Amygdala (tissue), 56 donors: ENCODE results near the gene UHRF1.
A peak's percentile ranks its signal among the peaks of the same experiment; 100 is the strongest.
"Not testable (repeated sequence)": the region's sequence is repeated elsewhere in the genome, so short reads cannot be mapped to it uniquely, and the experiment has no call there.

ENCODE experiments used
- DNase-seq, 56 donors: peaks; one replicate each; lab custom pipeline; 2025; lab: John Stamatoyannopoulos, UW

UHRF1 gene

DNA sequence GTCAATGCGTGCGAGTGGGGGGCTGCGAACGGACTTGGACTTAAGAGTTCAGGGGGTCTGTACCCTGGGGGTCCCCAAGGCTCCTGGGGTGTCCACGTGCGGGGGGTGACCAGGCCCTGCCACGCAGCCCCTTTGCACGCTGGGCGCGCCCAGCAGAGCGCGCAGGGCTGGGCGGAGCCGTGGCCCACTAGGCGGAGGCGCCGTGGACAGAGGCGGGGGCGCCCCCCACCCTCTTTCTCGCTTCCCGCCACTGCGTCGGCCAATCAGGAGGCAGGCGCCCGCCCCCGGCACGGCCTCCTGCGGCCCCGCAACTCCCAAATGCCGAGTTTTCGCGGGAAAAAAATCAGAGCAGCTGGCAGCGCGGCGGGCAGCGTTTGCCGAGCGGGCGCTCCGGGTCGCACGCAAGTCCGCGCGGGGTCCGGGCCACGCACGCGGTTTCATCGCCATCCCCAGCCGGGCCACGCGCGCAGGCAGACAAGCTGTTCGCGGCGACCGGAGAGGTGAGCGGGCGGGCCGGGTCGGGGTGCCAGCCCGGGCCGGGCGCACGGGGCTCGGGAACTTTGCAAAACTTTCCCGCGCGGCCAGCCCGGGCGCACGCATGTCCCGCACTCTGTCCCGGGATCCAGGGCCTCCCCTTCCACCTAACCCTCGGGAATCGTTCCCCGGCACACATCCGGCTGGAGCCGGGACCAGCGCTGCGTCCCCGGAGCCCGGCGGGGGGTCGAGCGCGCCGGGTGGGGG is at the start of gene UHRF1:
TSS of gene UHRF1 (plus strand) at position 346 of the 741 bp plus-strand sequence. CDS start 1,385 bp downstream, outside the sequence.
- DNase-seq, result no peak

DNA sequence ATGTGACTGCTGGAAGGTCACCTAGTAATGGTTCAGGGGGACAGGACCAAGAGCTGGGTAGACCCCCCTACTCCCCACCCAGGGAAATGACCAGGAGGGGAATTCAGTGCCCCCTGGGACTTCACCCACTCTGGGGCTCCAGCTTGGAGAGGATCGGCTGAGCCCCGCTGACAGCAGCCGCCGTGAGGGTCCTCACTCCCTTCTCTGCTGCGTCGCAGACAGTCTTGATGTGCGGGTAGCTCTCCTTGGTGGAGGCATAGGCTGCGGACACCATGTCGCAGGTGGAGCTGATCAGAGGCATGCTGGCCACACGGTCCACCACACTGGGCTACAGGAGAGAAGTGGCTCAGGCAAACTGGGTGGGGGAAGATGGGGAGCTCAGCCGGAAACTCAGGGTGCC is 49.6 kb upstream of the UHRF1 start:
- no peak for DNase-seq

DNA sequence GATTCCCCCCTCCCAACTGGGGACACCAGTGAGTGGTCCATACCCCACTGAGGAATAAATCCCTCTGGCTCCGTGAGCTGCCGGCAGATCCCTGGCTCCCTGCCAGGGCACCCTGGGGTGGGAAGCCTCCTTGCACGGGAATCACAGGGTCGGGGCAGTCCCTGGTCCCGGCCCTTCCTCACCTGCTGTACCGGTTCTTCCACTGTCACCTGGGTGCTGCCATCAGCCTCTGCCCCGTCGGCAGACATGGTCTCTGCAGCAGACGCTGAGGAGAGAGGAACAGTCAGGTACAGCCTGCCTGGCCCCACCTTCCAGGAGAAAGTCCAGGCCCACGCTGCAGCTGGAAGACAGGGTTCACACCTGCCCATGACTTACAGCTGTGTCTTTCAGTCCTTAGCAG is 48.2 kb upstream of the UHRF1 start:
- DNase-seq, result no peak

DNA sequence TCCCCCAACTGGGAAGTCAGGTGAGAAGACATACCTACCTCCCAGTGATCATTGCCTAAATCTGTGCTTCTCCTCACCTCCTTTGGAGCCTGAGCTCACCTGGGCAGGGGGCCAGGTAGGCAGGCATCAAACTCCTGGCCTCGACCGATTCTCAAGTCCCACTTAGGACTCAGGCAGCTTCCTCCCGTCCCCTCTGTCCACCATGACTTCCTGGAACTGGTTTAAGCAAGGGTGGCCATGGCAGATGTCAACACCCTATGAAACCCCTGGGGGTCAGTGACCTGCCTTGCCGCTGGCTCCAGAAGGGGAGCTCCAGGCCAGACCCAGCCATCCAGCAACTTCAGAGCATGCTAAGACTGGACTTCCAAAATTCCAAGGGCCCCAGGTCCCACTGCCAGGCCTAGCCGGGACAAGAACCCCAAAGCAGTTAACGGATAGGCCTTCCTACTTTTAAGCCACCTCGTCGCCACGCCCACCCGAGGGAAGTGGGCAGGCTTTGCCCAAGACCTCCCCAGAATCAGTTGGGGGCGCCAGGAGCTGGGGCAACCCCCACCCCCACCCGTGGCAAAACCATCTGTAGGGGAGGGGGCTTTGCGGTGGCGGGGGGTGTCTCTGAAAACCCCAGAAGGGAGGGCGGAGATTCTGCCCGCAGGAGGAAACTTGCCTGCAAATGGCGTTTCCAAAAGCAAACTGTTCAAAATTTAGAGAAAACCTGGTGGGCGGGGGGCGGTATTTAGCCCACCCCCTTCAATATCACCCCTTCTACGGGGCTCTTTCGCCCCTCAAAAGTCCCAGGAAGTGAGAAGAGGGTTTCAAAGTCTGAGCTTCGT is 42.5 kb upstream of the UHRF1 start:
- peak in 13 of 56 donors; percentile 3 to 46 (median 14) for DNase-seq

DNA sequence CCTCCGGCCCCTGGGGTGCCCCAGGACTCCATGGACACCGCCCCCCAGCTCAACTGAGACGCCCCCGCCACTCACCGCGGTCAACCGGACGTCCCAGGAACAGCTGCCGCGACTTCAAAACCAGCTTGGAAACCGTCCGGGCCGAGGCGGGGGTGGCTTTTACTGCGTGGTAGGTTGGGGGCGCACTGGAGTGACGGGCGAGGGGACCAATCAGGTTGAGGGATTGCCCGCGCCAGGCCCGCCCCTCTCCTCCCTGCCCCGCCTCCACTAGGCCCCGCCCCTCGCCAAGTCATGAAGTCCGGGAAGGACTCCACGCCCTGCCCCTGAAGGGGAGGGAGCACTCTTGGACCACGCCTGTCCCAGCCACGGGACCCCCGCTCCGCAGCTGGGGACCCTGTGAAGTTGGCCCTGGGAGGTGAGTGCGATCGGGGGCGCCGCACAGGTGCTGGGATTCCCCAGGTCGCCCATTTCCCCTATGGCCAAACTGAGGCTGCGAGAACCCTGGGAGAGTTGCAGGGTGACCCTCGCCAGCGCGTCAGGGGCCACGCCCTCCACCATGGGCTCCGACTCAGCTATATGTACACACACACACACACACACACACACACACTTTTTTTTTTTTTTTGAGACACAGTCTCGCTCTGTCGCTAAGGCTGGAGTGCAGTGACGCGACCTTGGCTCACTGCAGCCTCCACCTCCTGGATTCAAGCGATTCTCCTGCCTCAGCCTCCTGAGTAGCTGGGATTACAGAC is 41.6 kb upstream of the UHRF1 start, which contains the start of gene PLIN3:
TSS of gene PLIN3 (minus strand) at position 134 of the 752 bp plus-strand sequence. CDS start 6,273 bp downstream, outside the sequence.
- peak in 55 of 56 donors; percentile 30 to 93 (median 83) for DNase-seq

DNA sequence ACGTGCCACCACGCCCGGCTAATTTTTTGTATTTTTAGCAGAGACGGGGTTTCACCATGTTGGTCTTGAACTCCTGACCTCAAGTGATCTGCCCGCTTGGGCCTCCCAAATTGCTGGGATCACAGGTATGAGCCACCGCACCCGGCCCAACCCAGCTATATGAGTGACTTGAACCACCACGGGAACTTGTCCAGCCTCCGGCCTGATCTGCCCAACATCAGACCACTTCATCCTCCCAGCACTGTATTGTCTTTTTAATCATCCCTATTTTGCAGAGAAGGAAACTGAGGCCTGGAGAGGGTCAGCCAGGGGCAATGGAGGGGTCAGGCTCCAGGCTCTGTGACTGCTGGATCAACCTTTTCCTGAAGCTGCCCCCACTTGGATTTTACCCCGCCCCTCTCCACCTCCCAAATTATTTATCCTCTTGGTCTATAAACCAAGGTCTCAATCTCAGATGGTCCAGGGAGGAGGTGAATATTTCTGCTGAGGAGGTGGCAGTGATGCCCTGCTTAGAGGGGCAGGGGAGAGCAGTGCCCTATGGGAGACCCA is 40.9 kb upstream of the UHRF1 start:
- DNase-seq, result no peak

DNA sequence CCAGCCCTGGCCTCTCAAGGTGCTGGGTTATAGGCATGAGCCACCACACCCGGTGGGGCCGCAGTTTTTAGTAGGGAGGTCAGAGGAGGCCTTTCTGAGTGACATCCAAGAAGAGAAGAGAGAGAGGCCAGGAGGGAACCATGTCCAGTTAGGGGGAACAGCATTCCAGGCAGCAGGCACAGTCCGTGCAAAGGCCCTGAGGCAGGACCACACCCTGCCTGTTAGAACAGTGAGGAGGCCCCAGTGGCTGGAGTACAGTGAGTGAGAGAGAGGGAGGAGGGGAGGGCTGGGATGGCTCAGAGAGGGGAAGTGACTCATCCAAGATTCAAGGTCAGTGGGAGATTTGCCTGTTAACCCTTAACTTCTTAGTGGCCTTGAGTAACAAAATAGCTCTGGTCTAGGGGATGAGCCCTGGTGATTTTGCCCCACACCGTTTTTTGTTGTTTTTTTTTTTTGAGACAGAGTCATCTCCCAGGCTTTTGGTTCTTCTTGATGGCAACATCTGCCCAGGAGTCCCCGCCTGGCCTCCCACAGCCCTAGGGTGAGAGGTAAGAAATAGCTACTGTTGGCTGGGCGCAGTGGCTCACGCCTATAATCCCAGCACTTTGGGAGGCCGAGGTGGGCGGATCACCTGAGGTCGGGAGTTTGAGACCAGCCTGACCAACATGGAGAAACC is 39.1 kb upstream of the UHRF1 start:
- DNase-seq, result peak in 1 of 56 donors; percentile 11

DNA sequence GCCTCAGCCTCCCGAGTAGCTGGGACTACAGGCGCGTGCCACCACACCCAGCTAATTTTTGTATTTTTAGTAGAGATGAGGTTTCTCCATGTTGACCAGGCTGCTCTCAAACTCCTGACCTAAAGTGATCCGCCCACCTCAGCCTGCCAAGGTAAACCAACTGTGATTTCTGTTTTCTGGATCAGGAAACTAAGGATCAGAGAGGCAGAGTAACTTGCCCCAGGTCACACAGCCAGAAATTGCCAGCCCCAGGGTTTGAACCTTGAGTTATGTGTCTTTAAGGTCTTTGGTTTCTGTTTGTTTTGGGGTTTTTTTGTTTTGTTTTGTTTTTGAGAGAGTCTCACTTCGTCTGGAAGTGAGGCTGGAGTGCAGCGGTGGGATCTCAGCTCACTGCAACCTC is 37.6 kb upstream of the UHRF1 start:
- DNase-seq, result no peak

DNA sequence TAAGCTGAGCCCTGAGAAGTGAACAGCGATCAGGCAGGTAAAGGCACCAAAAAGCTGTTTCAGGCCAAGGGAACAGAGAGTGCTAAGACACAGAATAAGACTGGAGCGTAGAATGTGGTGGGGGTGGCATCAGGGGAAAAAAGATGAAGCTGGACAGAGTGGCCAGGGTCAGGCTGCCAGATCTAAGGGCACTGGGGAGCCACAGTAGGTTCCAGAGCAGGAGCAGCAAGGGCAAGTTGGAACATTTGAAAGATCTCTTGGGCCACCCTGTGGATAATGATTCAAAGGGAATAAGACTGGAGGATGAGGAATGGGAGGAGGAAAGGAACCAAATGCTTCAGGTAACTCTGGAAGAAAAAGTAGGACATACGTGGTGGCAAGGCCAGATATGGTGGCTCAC is 35.4 kb upstream of the UHRF1 start:
- DNase-seq, result no peak

DNA sequence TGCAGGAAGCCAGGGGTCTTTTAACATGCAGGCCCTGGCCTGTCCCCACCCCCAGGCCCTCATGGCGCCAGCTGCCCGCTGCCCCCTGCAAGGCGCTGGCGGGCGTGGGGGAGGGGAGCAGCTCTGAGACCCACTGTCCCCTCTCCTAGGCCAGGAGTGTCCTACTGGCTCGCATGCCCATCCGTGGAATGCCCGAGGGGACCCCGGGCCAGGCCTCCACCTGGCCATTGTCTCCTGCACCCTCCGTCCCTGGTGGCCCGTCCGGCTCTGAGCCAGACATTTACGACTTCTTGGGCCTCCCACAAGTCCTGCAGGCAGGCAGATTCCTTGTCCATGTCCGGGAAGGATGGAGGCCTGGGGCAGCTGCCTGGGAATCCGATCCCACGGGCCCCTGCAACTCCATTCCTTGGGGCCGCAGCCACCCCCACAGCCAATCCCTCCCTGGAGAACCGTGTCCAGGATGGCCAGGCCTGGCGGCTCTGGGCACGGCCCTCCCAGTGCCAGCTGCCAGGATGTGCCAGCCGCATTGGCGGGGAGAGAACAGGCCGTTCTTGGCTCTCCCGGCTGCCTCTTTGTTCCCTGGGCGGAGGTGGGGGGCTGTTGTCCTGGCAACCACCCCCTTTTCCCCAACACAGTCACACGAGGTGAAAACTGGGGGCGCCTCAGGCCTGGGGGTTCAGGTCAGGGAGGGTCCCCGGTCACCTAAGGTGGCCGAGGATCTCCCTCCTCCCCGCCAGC is 31.4 kb upstream of the UHRF1 start:
- DNase-seq, result peak; percentile 63 to 96 (median 86)

DNA sequence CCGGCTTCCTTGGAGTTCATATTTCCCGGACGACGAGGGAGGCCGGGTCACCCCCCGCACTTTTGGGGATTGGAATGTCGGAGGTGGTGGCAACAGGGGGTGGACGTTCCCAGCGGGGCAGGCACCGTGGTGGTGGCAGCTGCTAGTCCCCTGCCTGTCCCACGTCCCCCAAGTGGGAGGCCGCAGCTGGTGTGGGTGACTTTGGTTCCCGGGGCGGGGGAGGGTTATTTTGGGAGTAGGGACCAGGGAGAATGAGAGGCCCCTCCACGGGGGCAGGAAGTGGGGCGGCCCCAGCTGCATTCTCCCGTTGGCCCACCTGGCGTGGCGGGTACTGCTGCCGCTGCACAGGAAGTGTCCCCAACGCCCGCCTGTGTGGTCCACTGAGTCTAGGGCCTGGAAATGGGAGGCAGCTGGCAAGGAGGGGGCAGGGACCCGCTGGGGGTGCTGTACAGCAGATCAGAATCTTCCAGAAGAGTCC is 30.8 kb upstream of the UHRF1 start:
- DNase-seq, result peak in 32 of 56 donors; percentile 28 to 86 (median 66)

DNA sequence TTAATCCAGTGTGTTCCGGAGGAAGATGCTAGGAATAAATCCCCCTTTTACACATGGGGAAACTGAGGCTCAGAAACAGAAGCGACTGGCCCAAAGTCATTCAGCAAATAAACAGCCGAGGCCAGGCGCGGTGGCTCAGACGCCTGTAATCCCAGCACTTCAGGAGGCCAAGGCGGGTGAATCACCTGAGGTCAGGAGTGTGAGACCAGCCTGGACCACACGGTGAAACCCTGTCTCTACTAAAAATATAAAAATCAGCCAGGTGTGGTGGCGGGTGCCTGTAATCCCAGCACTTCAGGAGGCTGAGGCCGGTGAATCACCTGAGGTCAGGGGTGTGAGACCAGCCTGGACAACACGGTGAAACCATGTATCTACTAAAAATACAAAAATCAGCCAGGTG is 30.3 kb upstream of the UHRF1 start:
- DNase-seq, result no peak

DNA sequence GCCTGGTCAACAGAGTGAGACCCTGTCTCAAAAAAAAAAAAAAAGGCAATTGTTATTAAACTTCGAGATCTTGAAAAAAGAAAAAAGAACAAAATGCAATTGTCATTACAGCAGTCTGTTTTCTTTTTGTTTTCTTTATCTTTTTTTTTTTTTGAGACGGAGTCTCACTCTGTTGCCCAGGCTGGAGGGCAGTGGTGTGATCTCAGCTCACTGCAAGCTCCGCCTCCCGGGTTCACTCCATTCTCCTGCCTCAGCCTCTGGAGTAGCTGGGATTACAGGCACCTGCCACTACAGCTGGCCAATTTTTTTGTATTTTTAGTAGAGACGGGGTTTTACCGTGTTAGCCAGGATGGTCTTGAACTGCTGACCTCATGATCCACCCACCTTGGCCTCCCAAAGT is 26.4 kb upstream of the UHRF1 start:
- not testable (repeated sequence) for DNase-seq

DNA sequence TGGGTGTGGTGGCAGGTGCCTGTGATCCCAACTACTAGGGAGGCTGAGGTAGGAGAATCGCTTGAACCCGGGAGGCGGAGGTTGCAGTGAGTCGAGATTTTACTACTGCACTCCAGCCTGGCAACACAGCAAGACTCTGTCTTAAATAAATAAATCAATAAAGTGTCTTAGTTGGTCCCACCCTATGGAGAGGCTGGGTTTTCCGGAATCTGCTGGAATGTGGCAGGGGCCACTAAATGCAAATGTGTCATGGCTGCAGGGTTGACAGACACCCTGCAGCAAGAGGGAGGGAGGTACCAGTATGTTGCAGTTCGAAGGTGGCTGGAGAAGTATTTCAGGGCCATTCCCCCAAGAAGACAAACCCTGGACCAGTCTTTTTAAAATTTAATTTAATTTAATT is 24.3 kb upstream of the UHRF1 start:
- DNase-seq, result not testable (repeated sequence)

DNA sequence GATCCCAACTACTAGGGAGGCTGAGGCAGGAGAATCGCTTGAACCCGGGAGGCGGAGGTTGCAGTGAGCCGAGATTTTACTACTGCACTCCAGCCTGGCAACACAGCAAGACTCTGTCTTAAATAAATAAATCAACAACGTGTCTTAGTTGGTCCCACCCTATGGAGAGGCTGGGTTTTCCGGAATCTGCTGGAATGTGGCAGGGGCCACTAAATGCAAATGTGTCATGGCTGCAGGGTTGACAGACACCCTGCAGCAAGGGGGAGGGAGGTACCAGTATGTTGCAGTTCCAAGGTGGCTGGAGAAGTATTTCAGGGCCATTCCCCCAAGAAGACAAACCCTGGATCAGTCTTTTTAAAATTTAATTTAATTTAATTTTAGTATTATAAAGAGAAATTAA is 21.5 kb upstream of the UHRF1 start:
- DNase-seq, result not testable (repeated sequence)

DNA sequence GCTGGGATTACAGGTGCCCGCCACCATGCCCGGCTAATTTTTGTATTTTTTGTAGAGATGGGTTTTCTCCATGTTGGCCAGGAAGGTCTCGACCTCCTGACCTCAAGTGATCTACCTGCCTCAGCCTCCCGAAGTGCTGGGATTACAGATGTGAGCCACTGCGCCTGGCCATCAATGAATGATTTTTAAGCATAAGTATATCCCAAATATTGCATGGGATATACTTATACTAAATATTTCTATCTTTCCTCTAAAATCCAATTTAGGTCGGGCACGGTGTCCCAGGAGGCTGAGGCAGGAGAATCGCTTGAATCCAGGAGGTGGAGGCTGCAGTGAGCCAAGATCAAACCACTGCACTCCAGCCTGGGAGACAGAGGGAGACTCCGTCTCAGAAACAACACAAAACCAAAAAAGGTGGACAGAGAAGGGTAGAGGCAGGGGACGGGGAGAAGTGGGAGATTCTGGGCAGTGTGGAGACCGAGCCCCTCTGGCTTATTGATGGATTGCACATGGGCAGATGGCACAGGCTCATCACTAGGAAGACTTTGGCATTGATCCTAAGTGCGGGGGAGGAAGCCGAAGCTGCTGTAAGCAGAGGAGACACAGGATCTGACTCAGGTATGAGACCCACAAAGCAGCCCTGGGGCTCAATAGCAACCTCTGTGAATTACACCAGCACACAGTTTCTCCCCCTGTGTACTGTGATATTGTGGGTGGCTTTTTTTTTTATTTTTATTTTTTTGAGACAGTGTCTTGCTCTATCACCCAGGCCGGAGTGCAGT is 20.1 kb upstream of the UHRF1 start:
- no peak for DNase-seq

DNA sequence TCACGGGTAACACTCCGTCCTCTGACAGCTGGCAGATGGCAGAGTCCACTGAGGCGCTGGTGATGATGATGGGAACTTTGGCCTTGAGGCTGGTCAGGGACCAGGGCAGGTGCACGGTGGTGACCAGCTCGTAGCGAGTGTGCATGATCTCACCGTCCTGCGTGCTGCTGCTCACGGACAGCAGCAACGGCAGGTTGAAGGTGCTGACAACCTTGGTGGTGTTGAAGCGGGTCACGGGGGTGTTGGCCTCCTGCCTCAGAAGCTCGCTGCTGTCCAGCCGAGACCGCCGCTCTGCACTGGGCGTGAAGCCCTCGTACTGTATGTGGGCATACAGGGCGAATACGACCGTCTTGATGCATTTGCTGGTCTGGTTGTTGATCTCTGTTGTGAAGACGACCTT is 18.2 kb upstream of the UHRF1 start:
- no peak for DNase-seq

DNA sequence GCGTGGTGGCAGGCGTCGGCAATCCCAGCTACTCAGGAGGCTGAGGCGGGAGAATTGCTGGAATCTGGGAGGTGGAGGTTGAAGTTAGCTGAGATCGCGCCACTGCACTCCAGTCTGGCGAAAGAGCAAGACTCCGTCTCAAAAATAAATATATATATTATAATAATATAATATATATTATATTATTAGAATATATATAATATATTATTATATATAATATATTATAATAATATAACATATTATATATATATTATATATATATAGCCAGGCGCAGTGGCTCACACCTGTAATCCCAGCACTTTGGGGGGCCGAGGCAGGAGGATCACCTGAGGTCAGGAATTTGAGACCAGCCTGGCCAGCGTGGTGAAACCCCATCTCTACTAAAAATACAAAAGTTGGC is 16.3 kb upstream of the UHRF1 start:
- DNase-seq, result not testable (repeated sequence)
